H1 (cell line): Measurements from ENCODE around the gene GREB1L. TPM values are rescaled to one million over a fixed set of nuclear protein-coding genes. Genes with fewer than 3 reads are reported as not detected.

Source experiments
- CBX5 ChIP-seq: fragments of 300-800, 300-1000 bp; sonication (generic); IDR thresholded peaks from 2 replicates; pipeline ENCODE4 v1.7.1; 2016; ENCODE audit warnings: antibody characterized with exemption, low read length, low read depth
- EZH2 ChIP-seq: fragments of 200-600 bp; sonication (generic); IDR thresholded peaks from 2 replicates; pipeline ENCODE4 v1.7.1; 2012; ENCODE audit warnings: low read depth, mild to moderate bottlenecking, moderate library complexity, low read length, inconsistent platforms; ENCODE audit not compliant: severe bottlenecking
- JUN ChIP-seq: IDR thresholded peaks from 2 replicates; pipeline ENCODE4 v1.6.1; 2011; ENCODE audit warnings: low read depth, mild to moderate bottlenecking, improper control_type of control experiment, low read length
- KDM4A ChIP-seq: IDR thresholded peaks from one replicate; pipeline ENCODE4 v1.7.1; 2012; ENCODE audit warnings: low read depth, mild to moderate bottlenecking, moderate library complexity, low read length, inconsistent platforms; ENCODE audit not compliant: severe bottlenecking
- KDM5A ChIP-seq: fragments of 200-600 bp; IDR thresholded peaks from 2 replicates; pipeline ENCODE4 v1.7.1; 2012; ENCODE audit warnings: mild to moderate bottlenecking, low read length, inconsistent platforms, mixed read lengths
- RBBP5 ChIP-seq: IDR thresholded peaks from 2 replicates; pipeline ENCODE4 v1.7.1; 2012; ENCODE audit warnings: low read depth, mild to moderate bottlenecking, inconsistent platforms, low read length, moderate library complexity, borderline replicate concordance
- SP2 ChIP-seq: IDR thresholded peaks from 2 replicates; pipeline ENCODE4 v1.6.1; 2012; ENCODE audit warnings: mild to moderate bottlenecking, low read length, inconsistent platforms
- SRF ChIP-seq: IDR thresholded peaks from 2 replicates; pipeline ENCODE4 v1.6.1; 2011; ENCODE audit warnings: mild to moderate bottlenecking, low read depth, low read length, moderate library complexity
- TBP ChIP-seq: IDR thresholded peaks from 2 replicates; pipeline ENCODE4 v1.6.1; 2011; ENCODE audit warnings: low read depth, low read length, improper control_type of control experiment
- YY1 ChIP-seq: IDR thresholded peaks from 2 replicates; pipeline ENCODE4 v1.6.1; 2011; ENCODE audit warnings: low read depth, mild to moderate bottlenecking, low read length
- polyA plus RNA-seq, 7 experiments: library from polyadenylated mRNA; depleted of rRNA in 3 of 7; stranded (reverse) in 5 of 7; unstranded in 2 of 7; fragments of >200 nt in 5 of 7; fragments of 200-250 nt in 2 of 7; gene quantifications; 1 replicate in 5 of 7; 2 replicates in 1 of 7; 4 replicates in 1 of 7; pipeline versions ENCODE4 v1.2.1 to v1.2.3, GENCODE V29; 2011 to 2013; ENCODE audit warnings: missing spikeins in 2 of 7, mixed read lengths in 2 of 7
- total RNA-seq: library from RNA; stranded (reverse); fragmentation: NEBNext Ultra II Directional; extraction: Animal tissue kit (Norgen Biotek cat#: 25700); gene quantifications from 2 replicates; pipeline ENCODE4 v1.2.1, GENCODE V29; 2021
- TF ChIP-seq, protein P1 (sequence below): fragments of 300-600 bp; sonication (generic); IDR thresholded peaks from 2 replicates; pipeline ENCODE4 v1.7.1; 2012; ENCODE audit warnings: low read length, moderate library complexity, mild to moderate bottlenecking, inconsistent platforms; ENCODE audit not compliant: insufficient replicate concordance

The GREB1L gene
- total and polyA plus RNA-seq, 2 of the 8 experiments (the other 6 are each of a cell fraction or from before 2014, with no cell fraction given), result 0.34 to 1.6 TPM

DNA sequence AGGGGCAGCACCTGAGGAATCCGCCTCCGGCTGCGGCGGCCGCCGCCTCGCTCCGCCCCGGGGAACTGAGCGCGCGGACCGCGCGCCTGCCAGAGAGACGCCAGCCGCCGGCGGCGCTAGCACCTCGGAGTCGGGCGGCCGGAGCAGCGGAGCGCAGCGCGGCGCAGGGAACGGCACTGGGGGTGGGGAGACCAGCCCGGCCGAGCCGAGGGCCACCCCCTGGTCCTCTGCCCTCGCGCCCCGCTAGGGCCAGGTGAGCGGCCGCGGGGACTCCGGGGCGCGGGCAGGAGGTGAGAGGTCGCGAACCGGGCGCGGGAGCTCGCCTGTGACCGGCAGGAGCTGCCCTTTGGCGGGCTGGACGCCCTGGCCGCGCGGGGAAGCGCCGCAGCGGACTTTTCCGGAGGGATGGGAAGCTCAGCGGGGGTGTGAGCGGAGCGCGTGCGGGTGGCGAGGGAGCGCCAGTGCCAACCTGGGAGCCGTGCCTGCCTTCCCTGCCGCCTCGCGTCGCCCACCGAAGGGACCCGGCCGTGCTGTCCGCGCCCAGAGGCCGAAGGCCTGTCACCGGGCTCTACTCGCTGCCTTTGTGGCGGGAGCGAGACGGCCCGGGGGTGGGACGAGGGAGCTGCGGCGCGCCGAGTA, at the start of gene GREB1L (continued):
- TF ChIP-seq, protein P1, sequence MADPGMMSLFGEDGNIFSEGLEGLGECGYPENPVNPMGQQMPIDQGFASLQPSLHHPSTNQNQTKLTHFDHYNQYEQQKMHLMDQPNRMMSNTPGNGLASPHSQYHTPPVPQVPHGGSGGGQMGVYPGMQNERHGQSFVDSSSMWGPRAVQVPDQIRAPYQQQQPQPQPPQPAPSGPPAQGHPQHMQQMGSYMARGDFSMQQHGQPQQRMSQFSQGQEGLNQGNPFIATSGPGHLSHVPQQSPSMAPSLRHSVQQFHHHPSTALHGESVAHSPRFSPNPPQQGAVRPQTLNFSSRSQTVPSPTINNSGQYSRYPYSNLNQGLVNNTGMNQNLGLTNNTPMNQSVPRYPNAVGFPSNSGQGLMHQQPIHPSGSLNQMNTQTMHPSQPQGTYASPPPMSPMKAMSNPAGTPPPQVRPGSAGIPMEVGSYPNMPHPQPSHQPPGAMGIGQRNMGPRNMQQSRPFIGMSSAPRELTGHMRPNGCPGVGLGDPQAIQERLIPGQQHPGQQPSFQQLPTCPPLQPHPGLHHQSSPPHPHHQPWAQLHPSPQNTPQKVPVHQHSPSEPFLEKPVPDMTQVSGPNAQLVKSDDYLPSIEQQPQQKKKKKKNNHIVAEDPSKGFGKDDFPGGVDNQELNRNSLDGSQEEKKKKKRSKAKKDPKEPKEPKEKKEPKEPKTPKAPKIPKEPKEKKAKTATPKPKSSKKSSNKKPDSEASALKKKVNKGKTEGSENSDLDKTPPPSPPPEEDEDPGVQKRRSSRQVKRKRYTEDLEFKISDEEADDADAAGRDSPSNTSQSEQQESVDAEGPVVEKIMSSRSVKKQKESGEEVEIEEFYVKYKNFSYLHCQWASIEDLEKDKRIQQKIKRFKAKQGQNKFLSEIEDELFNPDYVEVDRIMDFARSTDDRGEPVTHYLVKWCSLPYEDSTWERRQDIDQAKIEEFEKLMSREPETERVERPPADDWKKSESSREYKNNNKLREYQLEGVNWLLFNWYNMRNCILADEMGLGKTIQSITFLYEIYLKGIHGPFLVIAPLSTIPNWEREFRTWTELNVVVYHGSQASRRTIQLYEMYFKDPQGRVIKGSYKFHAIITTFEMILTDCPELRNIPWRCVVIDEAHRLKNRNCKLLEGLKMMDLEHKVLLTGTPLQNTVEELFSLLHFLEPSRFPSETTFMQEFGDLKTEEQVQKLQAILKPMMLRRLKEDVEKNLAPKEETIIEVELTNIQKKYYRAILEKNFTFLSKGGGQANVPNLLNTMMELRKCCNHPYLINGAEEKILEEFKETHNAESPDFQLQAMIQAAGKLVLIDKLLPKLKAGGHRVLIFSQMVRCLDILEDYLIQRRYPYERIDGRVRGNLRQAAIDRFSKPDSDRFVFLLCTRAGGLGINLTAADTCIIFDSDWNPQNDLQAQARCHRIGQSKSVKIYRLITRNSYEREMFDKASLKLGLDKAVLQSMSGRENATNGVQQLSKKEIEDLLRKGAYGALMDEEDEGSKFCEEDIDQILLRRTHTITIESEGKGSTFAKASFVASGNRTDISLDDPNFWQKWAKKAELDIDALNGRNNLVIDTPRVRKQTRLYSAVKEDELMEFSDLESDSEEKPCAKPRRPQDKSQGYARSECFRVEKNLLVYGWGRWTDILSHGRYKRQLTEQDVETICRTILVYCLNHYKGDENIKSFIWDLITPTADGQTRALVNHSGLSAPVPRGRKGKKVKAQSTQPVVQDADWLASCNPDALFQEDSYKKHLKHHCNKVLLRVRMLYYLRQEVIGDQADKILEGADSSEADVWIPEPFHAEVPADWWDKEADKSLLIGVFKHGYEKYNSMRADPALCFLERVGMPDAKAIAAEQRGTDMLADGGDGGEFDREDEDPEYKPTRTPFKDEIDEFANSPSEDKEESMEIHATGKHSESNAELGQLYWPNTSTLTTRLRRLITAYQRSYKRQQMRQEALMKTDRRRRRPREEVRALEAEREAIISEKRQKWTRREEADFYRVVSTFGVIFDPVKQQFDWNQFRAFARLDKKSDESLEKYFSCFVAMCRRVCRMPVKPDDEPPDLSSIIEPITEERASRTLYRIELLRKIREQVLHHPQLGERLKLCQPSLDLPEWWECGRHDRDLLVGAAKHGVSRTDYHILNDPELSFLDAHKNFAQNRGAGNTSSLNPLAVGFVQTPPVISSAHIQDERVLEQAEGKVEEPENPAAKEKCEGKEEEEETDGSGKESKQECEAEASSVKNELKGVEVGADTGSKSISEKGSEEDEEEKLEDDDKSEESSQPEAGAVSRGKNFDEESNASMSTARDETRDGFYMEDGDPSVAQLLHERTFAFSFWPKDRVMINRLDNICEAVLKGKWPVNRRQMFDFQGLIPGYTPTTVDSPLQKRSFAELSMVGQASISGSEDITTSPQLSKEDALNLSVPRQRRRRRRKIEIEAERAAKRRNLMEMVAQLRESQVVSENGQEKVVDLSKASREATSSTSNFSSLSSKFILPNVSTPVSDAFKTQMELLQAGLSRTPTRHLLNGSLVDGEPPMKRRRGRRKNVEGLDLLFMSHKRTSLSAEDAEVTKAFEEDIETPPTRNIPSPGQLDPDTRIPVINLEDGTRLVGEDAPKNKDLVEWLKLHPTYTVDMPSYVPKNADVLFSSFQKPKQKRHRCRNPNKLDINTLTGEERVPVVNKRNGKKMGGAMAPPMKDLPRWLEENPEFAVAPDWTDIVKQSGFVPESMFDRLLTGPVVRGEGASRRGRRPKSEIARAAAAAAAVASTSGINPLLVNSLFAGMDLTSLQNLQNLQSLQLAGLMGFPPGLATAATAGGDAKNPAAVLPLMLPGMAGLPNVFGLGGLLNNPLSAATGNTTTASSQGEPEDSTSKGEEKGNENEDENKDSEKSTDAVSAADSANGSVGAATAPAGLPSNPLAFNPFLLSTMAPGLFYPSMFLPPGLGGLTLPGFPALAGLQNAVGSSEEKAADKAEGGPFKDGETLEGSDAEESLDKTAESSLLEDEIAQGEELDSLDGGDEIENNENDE, result no peak
- peak; percentile 96 for TF ChIP-seq KDM4A
- TF ChIP-seq SP2, result no peak
- TF ChIP-seq YY1, result no peak
- no peak for TF ChIP-seq CBX5
- TF ChIP-seq TBP, result 0 out of 2 replicates have a peak, but pooled peaks have one; percentile 8
- TF ChIP-seq EZH2, result no peak
- TF ChIP-seq KDM5A, result no peak
- TF ChIP-seq RBBP5, result peak; percentile 52; the same call in 1 of the 2 replicates
- no peak for TF ChIP-seq JUN
- TF ChIP-seq SRF, result no peak
